ENCODE results near the gene RCL1.
"Not testable (repeated sequence)": the region's sequence is repeated elsewhere in the genome, so short reads cannot be mapped to it uniquely, and the experiment has no call there.

The RCL1 gene

DNA sequence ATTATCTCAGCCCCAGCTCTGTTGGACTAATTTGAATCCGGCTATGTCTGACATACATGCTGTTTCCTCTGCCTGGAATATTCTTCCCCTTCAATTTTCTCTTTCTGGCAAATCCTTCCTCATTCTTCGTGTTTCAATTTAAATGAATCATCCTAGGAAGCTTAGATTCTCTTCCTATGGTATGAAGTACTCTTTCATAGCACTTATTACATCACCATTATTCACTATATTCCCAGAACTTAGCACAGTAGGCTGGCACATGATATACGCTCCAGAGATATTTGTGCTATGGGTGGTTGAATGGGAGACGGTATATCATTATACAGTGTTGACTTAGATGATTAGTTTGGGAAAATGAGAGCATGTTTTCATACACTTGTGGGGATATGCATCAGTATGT lies 101.3 kb downstream of the RCL1 start:
- TF ChIP-seq, protein P1, sequence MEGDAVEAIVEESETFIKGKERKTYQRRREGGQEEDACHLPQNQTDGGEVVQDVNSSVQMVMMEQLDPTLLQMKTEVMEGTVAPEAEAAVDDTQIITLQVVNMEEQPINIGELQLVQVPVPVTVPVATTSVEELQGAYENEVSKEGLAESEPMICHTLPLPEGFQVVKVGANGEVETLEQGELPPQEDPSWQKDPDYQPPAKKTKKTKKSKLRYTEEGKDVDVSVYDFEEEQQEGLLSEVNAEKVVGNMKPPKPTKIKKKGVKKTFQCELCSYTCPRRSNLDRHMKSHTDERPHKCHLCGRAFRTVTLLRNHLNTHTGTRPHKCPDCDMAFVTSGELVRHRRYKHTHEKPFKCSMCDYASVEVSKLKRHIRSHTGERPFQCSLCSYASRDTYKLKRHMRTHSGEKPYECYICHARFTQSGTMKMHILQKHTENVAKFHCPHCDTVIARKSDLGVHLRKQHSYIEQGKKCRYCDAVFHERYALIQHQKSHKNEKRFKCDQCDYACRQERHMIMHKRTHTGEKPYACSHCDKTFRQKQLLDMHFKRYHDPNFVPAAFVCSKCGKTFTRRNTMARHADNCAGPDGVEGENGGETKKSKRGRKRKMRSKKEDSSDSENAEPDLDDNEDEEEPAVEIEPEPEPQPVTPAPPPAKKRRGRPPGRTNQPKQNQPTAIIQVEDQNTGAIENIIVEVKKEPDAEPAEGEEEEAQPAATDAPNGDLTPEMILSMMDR (IDR thresholded peaks at IDR 0.05; ENCODE audit: insufficient read depth, missing control alignments), result no peak
- no peak for FAIRE-seq
- DNase-seq (ENCODE audit: insufficient read length, low spot score), result no peak

DNA sequence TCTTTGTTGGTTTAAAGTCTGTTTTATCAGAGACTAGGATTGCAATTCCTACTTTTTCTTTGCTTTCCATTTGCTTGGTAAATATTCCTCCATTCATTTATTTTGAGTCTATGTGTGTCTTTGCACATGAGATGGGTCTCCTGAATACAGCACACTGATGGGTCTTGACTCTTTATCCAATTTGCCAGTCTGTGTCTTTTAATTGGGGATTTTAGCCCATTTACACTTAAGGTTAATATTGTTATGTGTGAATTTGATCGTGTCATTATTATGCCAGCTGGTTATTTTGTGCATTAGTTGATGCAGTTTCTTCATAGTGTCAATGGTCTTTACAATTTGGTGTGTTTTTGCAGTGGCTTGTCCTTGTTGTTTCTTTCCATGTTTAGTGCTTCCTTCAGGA lies 107.1 kb downstream of the RCL1 start:
- not testable (repeated sequence) for DNase-seq (ENCODE audit: insufficient read length, low spot score); FAIRE-seq

DNA sequence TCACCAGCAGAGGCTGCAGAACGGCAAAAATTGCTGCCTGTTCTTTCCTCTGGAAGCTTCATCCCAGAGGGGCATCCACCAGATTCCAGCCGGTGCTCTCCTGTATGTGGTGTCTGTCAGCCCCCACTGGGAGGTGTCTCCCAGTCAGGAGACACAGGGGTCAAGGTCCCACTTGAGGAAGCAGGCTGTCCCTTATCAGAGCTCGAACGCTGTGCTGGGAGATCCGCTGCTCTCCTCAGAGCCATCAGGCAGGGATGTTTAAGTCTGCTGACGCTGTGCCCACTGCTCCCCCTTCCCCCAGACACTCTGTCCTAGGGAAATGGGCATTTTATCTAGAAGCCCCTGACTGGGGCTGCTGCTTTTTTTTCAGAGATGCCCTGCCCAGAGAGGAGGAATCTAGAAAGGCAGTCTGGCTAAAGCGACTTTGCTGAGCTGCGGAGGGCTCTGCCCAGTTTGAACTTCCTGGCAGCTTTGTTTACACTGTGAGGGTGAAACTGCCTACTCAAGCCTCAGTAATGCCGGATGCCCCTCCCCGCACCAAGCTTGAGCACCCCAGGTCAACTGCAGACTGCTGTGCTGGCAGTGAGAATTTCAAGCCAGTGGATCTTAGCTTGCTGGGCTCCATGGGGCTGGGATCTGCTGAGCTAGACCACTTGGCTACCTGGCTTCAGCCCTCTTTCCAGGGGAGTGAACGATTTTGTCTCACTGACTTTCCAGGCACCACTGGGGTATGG lies 108.8 kb downstream of the RCL1 start:
- FAIRE-seq; DNase-seq (ENCODE audit: insufficient read length, low spot score): not testable (repeated sequence)

DNA sequence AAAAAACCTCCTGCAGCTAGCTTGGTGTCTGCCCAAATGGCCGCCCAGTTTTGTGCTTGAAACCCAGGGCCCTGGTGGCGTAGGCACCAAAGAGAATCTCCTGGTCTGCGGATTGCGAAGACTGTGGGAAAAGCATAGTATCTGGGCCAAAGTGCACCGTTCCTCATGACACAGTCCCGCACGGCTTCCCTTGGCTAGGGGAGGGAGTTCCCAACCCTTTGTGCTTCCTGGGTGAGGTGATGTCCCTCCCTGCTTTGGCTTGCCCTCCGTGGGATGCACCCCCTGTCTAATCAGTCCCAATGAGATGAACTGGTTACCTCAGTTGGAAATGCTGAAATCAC lies 109.4 kb downstream of the RCL1 start:
- TF ChIP-seq, protein P1 (IDR thresholded peaks at IDR 0.05; ENCODE audit: insufficient read depth, missing control alignments), result no peak
- DNase-seq (ENCODE audit: insufficient read length, low spot score), result no peak

DNA sequence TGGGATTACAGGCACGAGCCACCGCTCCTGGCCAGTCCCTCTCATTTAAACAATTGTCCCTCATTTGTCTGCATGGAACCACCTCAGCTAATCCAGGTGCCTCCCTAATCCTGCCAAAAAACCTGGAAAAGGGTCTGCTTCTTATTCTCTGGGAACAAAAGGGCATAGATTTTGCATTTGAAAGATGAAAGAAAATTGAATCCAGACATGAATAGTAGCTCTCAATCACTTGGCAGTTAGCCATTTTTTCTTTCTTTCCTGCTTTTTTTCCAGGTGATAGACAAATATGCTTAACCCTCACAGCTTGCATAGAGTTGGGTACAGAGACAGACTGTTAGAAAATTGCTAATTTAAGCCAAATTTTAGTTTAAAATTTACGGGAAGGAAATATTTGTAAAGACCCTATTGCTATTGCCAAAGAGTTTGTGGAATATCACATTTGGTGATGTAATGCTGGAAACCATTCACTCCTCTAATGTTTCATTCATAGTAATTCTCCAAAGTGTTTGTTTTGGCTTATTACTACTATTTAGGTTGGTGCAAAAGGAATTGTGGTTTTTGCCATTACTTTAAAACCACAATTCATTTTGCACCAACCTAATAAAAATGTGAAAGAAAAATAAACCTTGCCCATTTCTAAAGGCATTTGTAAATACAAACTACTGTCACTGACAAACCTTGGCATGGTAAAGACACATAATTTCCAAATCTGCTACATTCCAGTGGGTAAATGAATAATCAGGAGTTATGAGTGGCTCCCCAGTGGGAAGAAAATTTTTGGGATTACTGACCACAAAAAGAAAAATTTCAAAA lies 111.8 kb downstream of the RCL1 start:
- DNase-seq (ENCODE audit: insufficient read length, low spot score), result no peak
- no peak for FAIRE-seq

More for the DNA sequence above, 109.4 kb downstream of the RCL1 start:
- FAIRE-seq, result no peak

DNA sequence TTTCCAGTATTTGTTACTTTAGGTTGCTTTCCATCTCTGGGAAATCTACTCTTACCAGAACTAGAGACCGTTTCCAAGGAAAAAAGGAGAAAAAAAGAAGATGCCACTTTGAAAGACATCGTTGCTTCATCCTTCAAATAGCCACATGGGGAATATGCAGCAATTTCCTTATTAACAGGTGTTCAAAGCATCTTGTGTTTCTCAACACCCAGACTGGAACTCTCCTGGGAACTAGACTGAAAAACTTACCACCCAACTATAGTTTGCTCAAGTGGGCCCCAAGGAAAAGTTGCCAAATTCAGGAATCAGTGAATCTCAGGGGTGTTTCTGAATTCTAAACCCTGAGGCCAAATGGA lies 112.4 kb downstream of the RCL1 start:
- FAIRE-seq, result no peak
- TF ChIP-seq, protein P1 (IDR thresholded peaks at IDR 0.05; ENCODE audit: insufficient read depth, missing control alignments), result no peak
- no peak for DNase-seq (ENCODE audit: insufficient read length, low spot score)

More for the DNA sequence above, 111.8 kb downstream of the RCL1 start:
- TF ChIP-seq, protein P1 (IDR thresholded peaks at IDR 0.05; ENCODE audit: insufficient read depth, missing control alignments), result no peak

Measured in D721Med (cell line).